ENCODE results near the gene CUL7. TPM values are rescaled to one million over a fixed set of nuclear protein-coding genes. Genes with fewer than 3 reads are reported as not detected.

The CUL7 gene
- 41.0 and 52.4 TPM in 2 replicates for total RNA-seq

GRCh38 chr6:43053545-43054205 is at the start of gene CUL7:
Gene CUL7, minus strand, starts transcription at chr6:43053851. Its CDS starts 1,063 bp downstream, at chr6:43052788.

GRCh38 chr6:43075670-43076463 is 22.2 kb upstream of the CUL7 start, which contains the start of gene PTK7:
Gene PTK7, plus strand, starts transcription at chr6:43076314. Its CDS starts 175 bp downstream, at chr6:43076489.

GRCh38 chr6:43059168-43060033 is 5.8 kb upstream of the CUL7 start, which contains the start of the genes KLC4 and MRPL2:
Gene KLC4, plus strand, starts transcription at chr6:43059631. Its CDS starts 1,705 bp downstream, at chr6:43061336.
Gene MRPL2, minus strand, starts transcription at chr6:43059434. Its CDS starts 53 bp downstream, at chr6:43059381.

GRCh38 chr6:43021270-43022047 is 32.2 kb downstream of the CUL7 start, which contains the start of gene RRP36:
Gene RRP36, plus strand, starts transcription at chr6:43021623. Its CDS starts 32 bp downstream, at chr6:43021655.

GRCh38 chr6:43013843-43014433 is 39.7 kb downstream of the CUL7 start, which contains the start of the genes KLHDC3 and MEA1:
Gene KLHDC3, plus strand, starts transcription at chr6:43014249. Its CDS starts 2,944 bp downstream, at chr6:43017193.
Gene MEA1, minus strand, starts transcription at chr6:43013946. Its CDS starts 133 bp downstream, at chr6:43013813.

Other genes starting within 250 kb of the CUL7 start
- 162 and 174 TPM in 2 replicates for gene RPL7L1, start 174.2 kb downstream of the CUL7 start, total RNA-seq
- gene PTCRA, start 137.8 kb downstream of the CUL7 start, total RNA-seq, result 0.19 TPM in 1 of 2 replicates, not detected in the other
- 38.3 and 44.8 TPM in 2 replicates for gene CNPY3, start 124.4 kb downstream of the CUL7 start, total RNA-seq
- 0.19 TPM in 1 of 2 replicates, not detected in the other for gene GNMT, start 93.1 kb downstream of the CUL7 start, total RNA-seq
- 25.9 and 46.8 TPM in 2 replicates for gene PEX6, start 74.7 kb downstream of the CUL7 start, total RNA-seq
- 39.7 and 47.4 TPM in 2 replicates for gene PPP2R5D, start 69.3 kb downstream of the CUL7 start, total RNA-seq
- 65.1 and 125 TPM in 2 replicates for gene MEA1, start 39.9 kb downstream of the CUL7 start, total RNA-seq
- 64.8 and 107 TPM in 2 replicates for gene KLHDC3, start 39.6 kb downstream of the CUL7 start, total RNA-seq
- gene RRP36, start 32.2 kb downstream of the CUL7 start, total RNA-seq, result 64.3 and 147 TPM in 2 replicates
- 15.2 and 32.8 TPM in 2 replicates for gene MRPL2, start 5.6 kb upstream of the CUL7 start, total RNA-seq
- gene KLC4, start 5.8 kb upstream of the CUL7 start, total RNA-seq, result 11.5 and 19.4 TPM in 2 replicates
- 47.0 and 107 TPM in 2 replicates for gene PTK7, start 22.5 kb upstream of the CUL7 start, total RNA-seq
- 16.1 and 23.4 TPM in 2 replicates for gene SRF, start 117.4 kb upstream of the CUL7 start, total RNA-seq
- gene CUL9, start 128.3 kb upstream of the CUL7 start, total RNA-seq, result 14.0 and 20.3 TPM in 2 replicates
- 36.1 and 53.1 TPM in 2 replicates for gene DNPH1, start 175.6 kb upstream of the CUL7 start, total RNA-seq
- gene TTBK1, start 189.6 kb upstream of the CUL7 start, total RNA-seq, result under 0.01 TPM in 1 of 2 replicates, not detected in the other
- not detected in 2 replicates for gene SLC22A7, start 244.4 kb upstream of the CUL7 start, total RNA-seq